CD4-positive, alpha-beta T cell treated with Interleukin-6 for 4 hours (primary cell): Measurements from ENCODE around the gene CACNA1D.
"Not testable (repeated sequence)": the region's sequence is repeated elsewhere in the genome, so short reads cannot be mapped to it uniquely, and the experiment has no call there.

Experiments used
- DNase-seq: peaks from one replicate; pipeline ENCODE4 v3.0.0-alpha.2; 2020; ENCODE audit warnings: mixed read lengths

The CACNA1D gene

GRCh38 chr3:53617893-53618523 lies 123.6 kb downstream of the CACNA1D start:
- DNase-seq: no peak

GRCh38 chr3:53618524-53618906 lies 124.1 kb downstream of the CACNA1D start:
- DNase-seq: no peak

GRCh38 chr3:53618936-53619335 lies 124.5 kb downstream of the CACNA1D start:
- no peak for DNase-seq

- DNase-seq: no peak
Measured at GRCh38 chr3:53624061-53624857, 129.8 kb downstream of the CACNA1D start.

- DNase-seq: no peak
Measured at GRCh38 chr3:53626876-53627275, 132.5 kb downstream of the CACNA1D start.

- DNase-seq: no peak
Measured at GRCh38 chr3:53628536-53629401, 134.4 kb downstream of the CACNA1D start.

GRCh38 chr3:53629402-53629723 lies 135.0 kb downstream of the CACNA1D start:
- no peak for DNase-seq

- DNase-seq: no peak
Measured at GRCh38 chr3:53630547-53630946, 136.1 kb downstream of the CACNA1D start.

- no peak for DNase-seq
Measured at GRCh38 chr3:53633197-53633787, 138.9 kb downstream of the CACNA1D start.

GRCh38 chr3:53635041-53635440 lies 140.6 kb downstream of the CACNA1D start:
- DNase-seq: no peak

- DNase-seq: not testable (repeated sequence)
Measured at GRCh38 chr3:53638806-53639205, 144.4 kb downstream of the CACNA1D start.

- DNase-seq: no peak
Measured at GRCh38 chr3:53641397-53641796, 147.0 kb downstream of the CACNA1D start.

- DNase-seq: no peak
Measured at GRCh38 chr3:53642211-53642610, 147.8 kb downstream of the CACNA1D start.

- DNase-seq: no peak
Measured at GRCh38 chr3:53643757-53644156, 149.3 kb downstream of the CACNA1D start.

- no peak for DNase-seq
Measured at GRCh38 chr3:53645754-53646153, 151.3 kb downstream of the CACNA1D start.

GRCh38 chr3:53646723-53647122 lies 152.3 kb downstream of the CACNA1D start:
- no peak for DNase-seq

GRCh38 chr3:53649816-53650215 lies 155.4 kb downstream of the CACNA1D start:
- no peak for DNase-seq

- DNase-seq: no peak
Measured at GRCh38 chr3:53650424-53650823, 156.0 kb downstream of the CACNA1D start.

GRCh38 chr3:53650928-53651661 lies 156.7 kb downstream of the CACNA1D start:
- DNase-seq: no peak

- DNase-seq: no peak
Measured at GRCh38 chr3:53651927-53652326, 157.5 kb downstream of the CACNA1D start.

- DNase-seq: no peak
Measured at GRCh38 chr3:53657651-53658050, 163.2 kb downstream of the CACNA1D start.

- DNase-seq: no peak
Measured at GRCh38 chr3:53658613-53659193, 164.3 kb downstream of the CACNA1D start.
